22Rv1 (cell line): ENCODE data around the gene WIPF3.

Experiments used
- H3K27ac ChIP-seq: fragments of 450-650 bp; 2 replicates; pipeline ENCODE4 v1.5.1; 2017
- ZFX ChIP-seq: fragments of 450-650 bp; IDR thresholded peaks from 2 replicates; pipeline ENCODE4 v1.6.1; 2017; ENCODE audit warnings: antibody characterized with exemption, borderline replicate concordance
- TF ChIP-seq, protein P1 (sequence below): fragments of 450-650 bp; IDR thresholded peaks from 2 replicates; pipeline ENCODE4 v1.5.1; 2017; ENCODE audit warnings: mild to moderate bottlenecking

The WIPF3 gene

GRCh38 chr7:29825775-29826529, 19.6 kb downstream of the WIPF3 start:
- TF ChIP-seq, protein P1, sequence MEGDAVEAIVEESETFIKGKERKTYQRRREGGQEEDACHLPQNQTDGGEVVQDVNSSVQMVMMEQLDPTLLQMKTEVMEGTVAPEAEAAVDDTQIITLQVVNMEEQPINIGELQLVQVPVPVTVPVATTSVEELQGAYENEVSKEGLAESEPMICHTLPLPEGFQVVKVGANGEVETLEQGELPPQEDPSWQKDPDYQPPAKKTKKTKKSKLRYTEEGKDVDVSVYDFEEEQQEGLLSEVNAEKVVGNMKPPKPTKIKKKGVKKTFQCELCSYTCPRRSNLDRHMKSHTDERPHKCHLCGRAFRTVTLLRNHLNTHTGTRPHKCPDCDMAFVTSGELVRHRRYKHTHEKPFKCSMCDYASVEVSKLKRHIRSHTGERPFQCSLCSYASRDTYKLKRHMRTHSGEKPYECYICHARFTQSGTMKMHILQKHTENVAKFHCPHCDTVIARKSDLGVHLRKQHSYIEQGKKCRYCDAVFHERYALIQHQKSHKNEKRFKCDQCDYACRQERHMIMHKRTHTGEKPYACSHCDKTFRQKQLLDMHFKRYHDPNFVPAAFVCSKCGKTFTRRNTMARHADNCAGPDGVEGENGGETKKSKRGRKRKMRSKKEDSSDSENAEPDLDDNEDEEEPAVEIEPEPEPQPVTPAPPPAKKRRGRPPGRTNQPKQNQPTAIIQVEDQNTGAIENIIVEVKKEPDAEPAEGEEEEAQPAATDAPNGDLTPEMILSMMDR: no peak
- TF ChIP-seq ZFX: no peak
- H3K27ac ChIP-seq: no peak overlapping the region

DNA sequence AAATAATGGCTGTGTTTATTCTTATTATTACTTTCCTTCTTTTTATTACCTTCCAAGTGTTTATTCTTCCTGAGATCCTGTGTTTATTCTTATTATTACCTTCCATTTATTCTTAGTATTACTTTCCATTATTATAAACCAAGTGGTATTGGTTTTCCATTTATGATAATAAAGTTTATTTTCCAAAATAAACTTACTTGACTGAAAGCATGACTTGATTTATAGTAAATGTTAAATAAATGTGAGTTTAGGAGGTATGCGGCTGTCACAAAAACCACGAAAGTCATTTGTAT, 20.2 kb downstream of the WIPF3 start:
- TF ChIP-seq, protein P1: no peak
- no peak for TF ChIP-seq ZFX
- no peak overlapping the region for H3K27ac ChIP-seq

DNA sequence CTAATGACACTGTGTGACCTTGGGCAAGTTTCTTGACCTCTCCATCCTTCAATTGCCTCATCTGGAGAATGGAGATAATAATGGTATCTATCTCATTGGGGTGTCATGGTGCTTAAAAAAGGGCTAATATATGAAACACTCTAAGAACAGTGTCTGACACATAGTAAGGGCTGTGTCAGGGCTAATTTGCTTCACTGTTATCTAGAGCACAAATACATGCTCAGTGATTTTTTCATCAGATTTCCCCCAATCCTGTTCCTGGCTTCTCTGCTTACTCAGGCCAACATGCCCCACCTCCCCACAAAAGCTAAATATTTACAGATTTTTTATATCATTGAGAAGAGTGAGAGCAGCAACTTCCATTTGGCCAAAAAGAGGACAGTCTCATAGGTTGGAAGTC, 20.6 kb downstream of the WIPF3 start:
- no peak overlapping the region for H3K27ac ChIP-seq
- TF ChIP-seq, protein P1: no peak
- no peak for TF ChIP-seq ZFX

- TF ChIP-seq ZFX: no peak
- TF ChIP-seq, protein P1: no peak
- H3K27ac ChIP-seq: no peak overlapping the region
These were observed 25.4 kb downstream of the WIPF3 start for GRCh38 chr7:29831705-29832104.

GRCh38 chr7:29833929-29834328, 27.6 kb downstream of the WIPF3 start:
- no peak for TF ChIP-seq ZFX
- TF ChIP-seq, protein P1: no peak
- H3K27ac ChIP-seq: no peak overlapping the region

- no peak for TF ChIP-seq ZFX
- TF ChIP-seq, protein P1: no peak
- no peak overlapping the region for H3K27ac ChIP-seq
These were observed 29.4 kb downstream of the WIPF3 start for GRCh38 chr7:29835718-29836117.

- H3K27ac ChIP-seq: no peak overlapping the region
- TF ChIP-seq, protein P1: no peak
These were observed 33.0 kb downstream of the WIPF3 start for GRCh38 chr7:29839302-29839701.
